MG63 (cell line): ENCODE measurements around the gene PIGX. TPM values are rescaled to one million over a fixed set of nuclear protein-coding genes. Genes with fewer than 3 reads are reported as not detected.

Experiments
- DNase-seq: peaks from one replicate; pipeline ENCODE4 v3.0.0-alpha.2; 2020
- H3K27me3 ChIP-seq: fragments of 250-450 bp; sonication (Bioruptor Pico); 2 replicates; pipeline ENCODE4 v1.5.1; 2020; ENCODE audit warnings: mild to moderate bottlenecking, moderate library complexity
- H3K36me3 ChIP-seq: fragments of 250-450 bp; sonication (Bioruptor Pico); 2 replicates; pipeline ENCODE4 v1.5.1; 2020; ENCODE audit warnings: mild to moderate bottlenecking, moderate library complexity
- H3K4me3 ChIP-seq: fragments of 250-450 bp; sonication (Bioruptor Pico); 2 replicates; pipeline ENCODE4 v1.5.1; 2020; ENCODE audit warnings: mild to moderate bottlenecking, moderate library complexity
- H3K9me3 ChIP-seq: fragments of 250-450 bp; sonication (Bioruptor Pico); 2 replicates; pipeline ENCODE4 v1.5.1; 2020; ENCODE audit warnings: mild to moderate bottlenecking, moderate library complexity
- total RNA-seq: library from RNA; depleted of rRNA; stranded (reverse); fragments of >200 nt; shearing (Covaris generic); gene quantifications from 2 replicates; pipeline ENCODE4 v1.2.3, GENCODE V29; 2014; ENCODE audit warnings: low replicate concordance; rRNA removed

Gene PIGX
- total RNA-seq = 47.7 and 58.7 TPM in 2 replicates

GRCh38 chr3:196711838-196712513 is at the start of gene PIGX, which contains the start of gene CEP19:
Gene PIGX, plus strand, starts transcription at chr3:196712377.
Gene CEP19, minus strand, starts transcription at chr3:196712250. Its CDS starts 3,593 bp downstream, at chr3:196708657.
- H3K9me3 ChIP-seq = no peaks in the 10 kb centered on the region
- H3K4me3 ChIP-seq = peak within 1 kb of the TSS; percentile 98
- DNase-seq = peak; percentile 82
- H3K36me3 ChIP-seq = peaks cover 3% of the 10 kb centered on the region
- H3K27me3 ChIP-seq = no peaks in the 10 kb centered on the region

GRCh38 chr3:196662711-196663571 is 49.2 kb upstream of the PIGX start:
- no peak for DNase-seq
- H3K4me3 ChIP-seq = no peak overlapping the region
- no peaks in the 10 kb centered on the region for H3K9me3 ChIP-seq
- peaks cover 3% of the 10 kb centered on the region; the same call in 1 of the 2 replicates for H3K27me3 ChIP-seq
- no peaks in the 10 kb centered on the region for H3K36me3 ChIP-seq

- Histone ChIP-seq H3K9me3 (no peaks in the 10 kb centered on the region), H3K27me3 (peaks cover 19% of the 10 kb centered on the region), H3K36me3 (no peaks in the 10 kb centered on the region), H3K4me3 (no peak overlapping the region)
- DNase-seq = peak; percentile 86
Observed at GRCh38 chr3:196666001-196666867, 45.9 kb upstream of the PIGX start.

GRCh38 chr3:196667056-196667825 is 44.9 kb upstream of the PIGX start:
- Histone ChIP-seq H3K27me3 (peaks cover 23% of the 10 kb centered on the region), H3K36me3 (no peaks in the 10 kb centered on the region), H3K4me3 (no peak overlapping the region), H3K9me3 (no peaks in the 10 kb centered on the region)
- DNase-seq = no peak

- no peak for DNase-seq
- Histone ChIP-seq H3K36me3 (no peaks in the 10 kb centered on the region), H3K9me3 (no peaks in the 10 kb centered on the region), H3K4me3 (no peak overlapping the region), H3K27me3 (peaks cover 41% of the 10 kb centered on the region)
Observed at GRCh38 chr3:196670339-196670738, 41.8 kb upstream of the PIGX start.

- H3K9me3 ChIP-seq = no peaks in the 10 kb centered on the region
- no peak for DNase-seq
Observed at GRCh38 chr3:196673632-196674031, 38.5 kb upstream of the PIGX start.

GRCh38 chr3:196677353-196677752 is 34.8 kb upstream of the PIGX start:
- H3K27me3 ChIP-seq = peaks cover 74% of the 10 kb centered on the region
- DNase-seq = no peak
- H3K4me3 ChIP-seq = no peak overlapping the region
- no peaks in the 10 kb centered on the region for H3K36me3 ChIP-seq
- H3K9me3 ChIP-seq = no peaks in the 10 kb centered on the region

More at GRCh38 chr3:196673632-196674031, 38.5 kb upstream of the PIGX start:
- Histone ChIP-seq H3K36me3 (no peaks in the 10 kb centered on the region), H3K27me3 (peaks cover 59% of the 10 kb centered on the region), H3K4me3 (no peak overlapping the region)

- Histone ChIP-seq H3K36me3 (no peaks in the 10 kb centered on the region), H3K9me3 (no peaks in the 10 kb centered on the region), H3K27me3 (peaks cover 75% of the 10 kb centered on the region), H3K4me3 (no peak overlapping the region)
- no peak for DNase-seq
Observed at GRCh38 chr3:196677931-196678330, 34.2 kb upstream of the PIGX start.

- H3K9me3 ChIP-seq = no peaks in the 10 kb centered on the region
- DNase-seq = peak; percentile 52
Observed at GRCh38 chr3:196684548-196685407, 27.4 kb upstream of the PIGX start.

GRCh38 chr3:196686436-196686835 is 25.7 kb upstream of the PIGX start:
- Histone ChIP-seq H3K36me3 (no peaks in the 10 kb centered on the region), H3K4me3 (no peak overlapping the region), H3K27me3 (peaks cover 17% of the 10 kb centered on the region), H3K9me3 (no peaks in the 10 kb centered on the region)
- DNase-seq = no peak

More at GRCh38 chr3:196684548-196685407, 27.4 kb upstream of the PIGX start:
- peaks cover 34% of the 10 kb centered on the region for H3K27me3 ChIP-seq
- H3K36me3 ChIP-seq = no peaks in the 10 kb centered on the region
- H3K4me3 ChIP-seq = no peak overlapping the region

GRCh38 chr3:196688349-196688748 is 23.8 kb upstream of the PIGX start:
- no peak for DNase-seq

GRCh38 chr3:196689941-196690660 is 22.1 kb upstream of the PIGX start:
- no peaks in the 10 kb centered on the region for H3K9me3 ChIP-seq
- DNase-seq = no peak
- no peaks in the 10 kb centered on the region for H3K36me3 ChIP-seq
- H3K4me3 ChIP-seq = no peak overlapping the region
- no peaks in the 10 kb centered on the region for H3K27me3 ChIP-seq

More at GRCh38 chr3:196688349-196688748, 23.8 kb upstream of the PIGX start:
- H3K9me3 ChIP-seq = no peaks in the 10 kb centered on the region
- no peak overlapping the region for H3K4me3 ChIP-seq
- H3K36me3 ChIP-seq = no peaks in the 10 kb centered on the region
- H3K27me3 ChIP-seq = peaks cover 6% of the 10 kb centered on the region

- no peaks in the 10 kb centered on the region for H3K9me3 ChIP-seq
- H3K27me3 ChIP-seq = no peaks in the 10 kb centered on the region
- H3K36me3 ChIP-seq = no peaks in the 10 kb centered on the region
- DNase-seq = no peak
- no peak overlapping the region for H3K4me3 ChIP-seq
Observed at GRCh38 chr3:196691386-196691785, 20.8 kb upstream of the PIGX start.

GRCh38 chr3:196694202-196694638 is 18.0 kb upstream of the PIGX start:
- Histone ChIP-seq H3K36me3 (no peaks in the 10 kb centered on the region), H3K9me3 (no peaks in the 10 kb centered on the region), H3K4me3 (no peak overlapping the region), H3K27me3 (no peaks in the 10 kb centered on the region)
- no peak for DNase-seq
